Right kidney (tissue), 1 donor: ENCODE measurements around the gene TANGO6.
A peak's percentile ranks its signal among the peaks of the same experiment; 100 is the strongest.
"Not testable (repeated sequence)": the region's sequence is repeated elsewhere in the genome, so short reads cannot be mapped to it uniquely, and the experiment has no call there.

Source experiments
- DNase-seq: peaks from one replicate; pipeline ENCODE4 v3.0.0-alpha.2; 2016

TANGO6 gene

DNA sequence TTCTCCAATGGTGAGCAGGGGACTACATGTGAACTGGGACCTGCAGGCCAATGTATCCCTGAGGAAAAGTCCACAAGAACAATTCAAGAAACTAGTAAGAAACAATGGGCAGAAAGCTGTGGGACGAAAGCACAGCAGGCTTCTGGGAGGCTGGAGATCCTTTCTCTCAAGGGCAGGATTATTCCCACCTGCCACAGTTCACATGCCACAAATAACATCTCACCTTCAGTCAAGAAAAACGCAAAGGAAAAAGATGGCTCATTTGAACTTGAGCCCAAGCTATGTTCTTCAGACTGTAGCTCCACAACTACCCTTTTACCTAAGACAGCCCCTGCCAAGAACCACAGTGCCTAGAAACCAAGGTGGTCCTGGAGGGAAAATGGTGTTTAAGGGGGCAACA is 275.1 kb downstream of the TANGO6 start:
- DNase-seq = no peak

DNA sequence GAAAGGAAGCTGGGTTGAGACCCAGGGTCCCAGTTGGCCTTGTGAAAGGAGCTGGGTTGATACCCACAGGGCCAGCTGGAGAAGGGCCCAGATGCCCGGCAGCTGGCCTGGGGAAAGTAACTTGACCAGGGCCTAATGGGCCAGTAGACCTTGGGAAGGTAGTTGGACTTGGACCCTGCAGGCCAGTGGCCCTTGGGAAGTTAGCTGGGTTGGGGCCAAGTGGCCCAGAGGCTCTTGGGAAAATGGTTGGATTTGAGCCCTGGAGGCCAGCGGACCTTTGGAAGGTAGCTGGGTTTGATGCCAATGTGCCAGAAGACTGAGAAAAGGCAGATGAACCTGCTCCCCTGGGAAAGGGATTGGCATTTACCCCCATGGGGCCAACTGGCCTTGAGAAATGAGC is 275.7 kb downstream of the TANGO6 start:
- DNase-seq = no peak

DNA sequence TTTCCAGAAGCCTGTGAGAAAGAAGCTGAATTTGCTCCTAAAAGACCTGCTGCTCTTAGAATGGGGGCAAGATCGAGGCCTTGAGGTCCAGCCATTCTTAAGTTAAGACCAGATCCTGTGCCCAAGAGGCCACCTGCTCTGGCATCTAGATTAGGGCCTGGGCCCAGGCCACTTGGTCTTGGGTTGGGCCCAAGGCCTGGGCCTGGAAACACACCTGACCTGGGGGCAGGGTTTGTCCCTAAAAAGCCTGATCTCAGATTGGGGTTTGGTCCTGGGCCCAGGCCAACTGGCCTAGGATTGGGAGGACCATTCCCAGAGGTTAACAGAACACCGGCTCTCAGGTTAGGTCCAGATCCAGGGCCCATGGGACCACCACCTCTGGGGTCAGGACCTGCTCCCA is 276.2 kb downstream of the TANGO6 start:
- no peak for DNase-seq

DNA sequence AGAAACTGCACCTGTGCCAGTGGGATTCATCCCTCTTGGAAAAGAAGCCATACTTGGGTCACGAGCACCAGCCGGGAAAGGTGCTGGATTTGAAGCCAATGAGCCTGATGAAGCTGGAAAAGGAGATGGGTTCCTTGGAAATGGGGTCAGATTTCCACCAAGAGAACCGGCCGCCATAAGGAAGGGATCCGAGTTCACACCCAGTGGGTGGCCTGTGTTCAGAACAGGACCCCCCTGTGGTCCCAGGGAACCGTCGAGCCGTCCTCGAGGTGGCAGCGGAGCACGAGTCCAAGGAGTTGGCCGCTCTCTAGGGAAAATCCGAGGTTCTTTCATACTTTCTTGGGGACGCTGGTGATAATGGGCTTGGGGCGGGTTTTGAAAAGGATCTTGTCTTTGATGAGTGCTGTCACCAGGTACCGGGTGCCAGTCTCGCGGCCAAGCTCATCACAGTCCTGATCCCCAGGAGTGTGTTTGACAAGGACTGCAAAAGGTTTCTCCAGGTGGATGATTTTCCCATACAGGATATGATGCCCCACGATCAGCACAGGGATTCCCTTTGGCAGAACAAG is 276.8 kb downstream of the TANGO6 start:
- no peak for DNase-seq

DNA sequence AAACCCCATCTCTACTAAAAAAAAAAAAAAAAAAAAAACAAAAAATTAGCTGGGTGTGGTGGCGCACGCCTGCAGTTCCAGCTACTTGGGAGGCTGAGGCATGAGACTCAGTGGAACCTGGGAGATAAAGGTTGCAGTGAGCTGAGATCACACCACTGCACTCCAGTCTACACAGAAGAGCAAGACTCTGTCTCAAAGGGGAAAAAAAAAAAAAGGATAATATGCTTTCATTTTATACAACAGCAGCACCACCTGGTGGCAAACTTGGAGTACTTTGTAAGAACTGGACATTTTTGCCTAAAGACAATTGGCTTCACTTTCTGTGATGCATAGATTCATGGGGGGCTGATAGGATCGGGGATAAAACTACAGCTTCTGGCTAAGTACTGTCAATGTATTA is 280.6 kb downstream of the TANGO6 start:
- no peak for DNase-seq

DNA sequence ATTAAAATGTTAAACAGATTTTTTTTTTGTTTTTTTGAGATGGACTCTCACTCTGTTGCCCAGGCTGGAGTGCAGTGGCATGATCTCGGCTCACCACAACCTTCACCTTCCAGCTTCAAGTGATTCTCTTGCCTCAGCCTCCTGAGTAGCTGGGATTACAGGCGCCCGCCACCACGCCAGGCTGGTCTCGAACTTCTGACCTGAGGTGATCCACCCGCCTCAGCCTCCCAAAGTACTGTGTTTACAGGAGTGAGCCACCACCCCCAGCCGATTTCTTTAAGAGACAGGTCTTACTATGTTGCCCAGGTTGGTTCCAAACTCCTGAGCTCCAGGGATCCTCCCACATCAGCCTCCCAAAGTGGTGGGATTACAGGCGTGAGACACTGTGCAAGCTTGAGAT is 281.1 kb downstream of the TANGO6 start:
- DNase-seq = not testable (repeated sequence)

DNA sequence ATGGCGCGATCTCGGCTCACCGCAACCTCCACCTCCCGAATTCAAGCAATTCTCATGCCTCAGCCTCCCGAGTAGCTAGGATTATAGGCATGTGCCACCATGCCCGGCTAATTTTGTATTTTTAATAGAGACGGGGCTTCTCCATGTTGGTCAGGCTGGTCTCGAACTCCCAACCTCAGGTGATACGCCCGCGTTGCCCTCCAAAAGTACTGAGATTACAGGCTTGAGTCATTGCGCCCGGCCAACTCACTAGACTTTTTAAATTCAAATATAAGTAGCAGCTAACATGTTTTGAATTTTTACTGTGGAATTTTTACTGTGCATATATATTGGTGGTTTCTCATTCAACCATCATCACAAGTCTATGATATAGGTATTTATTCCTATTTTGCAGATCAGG is 281.6 kb downstream of the TANGO6 start:
- DNase-seq = not testable (repeated sequence)

DNA sequence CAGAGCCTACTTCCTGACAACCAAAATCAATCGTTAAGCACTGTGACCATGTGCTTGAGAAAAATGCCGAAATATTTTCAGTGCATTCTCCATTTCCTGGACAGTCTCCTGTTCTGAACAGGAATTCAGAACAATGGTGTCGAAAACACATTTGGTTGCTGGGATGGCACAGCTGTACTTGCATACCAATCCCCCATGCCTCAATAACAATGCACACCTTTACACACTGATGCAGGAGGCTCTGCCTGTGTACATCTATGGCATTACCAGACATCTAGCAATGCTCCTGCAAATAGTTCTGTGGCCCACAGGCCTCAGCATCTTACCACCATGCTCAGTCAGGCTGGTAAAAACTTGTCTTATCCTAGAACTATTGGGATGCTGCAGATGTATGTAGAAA is 282.9 kb downstream of the TANGO6 start:
- DNase-seq = no peak

DNA sequence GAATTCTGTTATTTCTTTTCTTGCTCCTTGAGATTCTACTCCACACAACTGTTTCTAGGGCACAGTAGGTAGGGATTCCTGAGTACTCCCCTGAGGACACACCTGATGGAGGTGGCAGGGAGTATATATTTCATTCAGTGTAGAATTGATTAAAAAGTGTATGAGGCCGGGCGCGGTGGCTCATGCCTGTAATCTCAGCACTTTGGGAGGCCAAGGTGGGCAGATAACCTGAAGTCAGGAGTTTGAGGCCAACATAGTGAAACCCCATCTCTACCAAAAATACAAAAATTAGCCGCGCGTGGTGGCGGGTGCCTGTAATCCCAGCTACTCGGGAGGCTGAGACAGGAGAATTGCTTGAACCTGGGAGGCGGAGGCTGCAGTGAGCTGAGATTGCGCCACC is 283.5 kb downstream of the TANGO6 start:
- not testable (repeated sequence) for DNase-seq

DNA sequence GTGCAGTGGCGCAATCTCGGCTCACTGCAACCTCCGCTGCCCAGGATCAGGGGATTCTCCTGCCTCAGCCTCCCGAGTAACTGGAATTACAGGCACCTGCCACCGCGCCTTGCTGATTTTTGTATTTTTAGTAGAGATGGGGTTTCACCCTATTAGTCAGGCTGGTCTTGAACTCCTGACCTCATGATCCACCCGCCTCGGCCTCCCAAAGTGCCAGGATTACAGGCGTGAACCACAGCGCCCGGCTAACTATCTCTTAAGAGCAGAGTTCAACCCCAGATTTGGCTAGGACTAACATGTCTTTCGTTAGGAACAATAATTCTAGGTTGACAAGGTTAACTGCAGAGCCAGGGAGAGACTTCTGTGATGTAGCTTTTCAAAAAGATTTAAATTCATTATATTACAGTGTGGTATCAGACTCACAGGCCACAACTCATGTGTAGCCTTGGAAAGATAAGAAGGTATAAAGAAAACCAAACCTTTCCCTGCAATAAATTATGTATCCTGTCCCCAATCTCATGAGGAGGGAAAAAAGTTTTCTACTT is 284.7 kb downstream of the TANGO6 start:
- no peak for DNase-seq

DNA sequence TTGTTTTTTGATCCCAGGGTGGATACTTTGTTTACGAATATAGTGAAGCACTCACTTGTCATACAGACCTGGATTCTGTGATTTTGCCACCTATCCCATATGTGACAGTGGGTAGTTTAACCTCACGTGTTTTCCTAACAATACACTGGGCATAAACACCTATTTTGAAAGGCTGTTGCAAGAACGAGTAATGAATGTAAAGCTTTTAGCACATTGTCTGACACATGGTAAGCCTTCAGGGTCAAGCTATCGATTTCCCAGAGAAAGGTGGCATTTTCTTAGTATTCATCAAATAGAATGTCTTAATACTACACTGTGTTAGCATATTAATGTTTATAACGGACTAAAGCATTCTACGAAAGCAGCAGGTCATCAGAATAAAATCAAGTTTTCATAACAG is 287.1 kb downstream of the TANGO6 start:
- DNase-seq = no peak

DNA sequence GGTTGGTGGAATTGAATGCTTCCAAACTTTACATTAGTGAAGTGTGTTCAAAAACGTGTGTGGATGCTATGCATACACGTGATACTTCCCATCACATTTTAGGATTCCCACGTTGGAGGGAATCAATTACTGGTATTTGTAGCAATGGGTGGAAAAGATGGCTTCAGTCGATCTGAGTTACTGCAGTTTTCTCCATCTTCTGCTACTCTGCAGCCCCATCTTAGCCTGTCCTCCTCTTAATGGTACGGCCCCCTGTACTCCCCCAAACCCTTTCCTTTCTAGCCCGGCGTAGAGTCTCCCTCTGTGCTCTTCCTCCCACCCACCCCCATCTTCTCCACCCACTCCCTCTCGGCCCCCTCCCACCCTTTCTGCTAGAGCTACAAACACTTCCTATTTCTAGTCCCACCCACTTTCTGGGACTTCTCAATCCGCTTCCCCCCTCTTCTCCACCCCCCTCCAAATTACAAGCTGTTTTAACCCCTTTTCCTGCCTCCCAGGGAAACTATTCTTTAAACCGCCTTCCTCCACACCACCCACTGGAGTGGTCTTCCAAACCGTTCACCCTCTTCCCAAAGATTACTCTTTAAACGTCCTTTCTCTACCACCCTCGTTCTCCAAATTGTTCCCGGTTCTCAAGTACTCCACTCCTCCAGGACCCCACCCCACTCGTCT is 288.0 kb downstream of the TANGO6 start:
- DNase-seq = no peak

DNA sequence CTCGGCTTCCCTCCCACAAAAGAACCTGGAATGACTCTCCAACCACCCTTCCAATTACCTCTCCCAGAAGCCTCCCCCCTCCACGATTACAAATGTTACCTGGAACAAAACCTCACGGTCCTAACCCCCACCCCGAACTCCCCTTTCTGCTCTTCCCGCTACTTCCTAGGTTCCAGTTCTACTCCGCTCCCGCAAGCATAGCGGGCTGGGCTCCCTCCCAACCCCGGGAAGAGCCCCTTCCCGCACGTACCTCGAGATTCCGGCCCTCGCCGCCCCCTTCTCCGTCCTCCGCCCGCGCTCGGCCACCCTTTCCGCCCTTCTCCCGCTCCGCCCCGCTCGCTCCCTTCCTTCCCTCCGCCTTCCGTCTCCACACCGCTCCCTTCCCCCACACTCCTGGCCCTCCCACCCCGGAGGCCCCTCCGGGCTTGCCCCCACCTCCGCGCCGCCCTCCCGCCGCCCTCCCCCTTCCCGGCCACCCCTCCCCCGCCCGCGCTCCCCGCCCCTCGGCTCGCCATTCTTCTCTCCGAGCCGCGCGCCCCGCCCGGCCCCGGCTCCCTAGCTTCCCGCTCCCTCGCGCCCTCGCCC is 288.6 kb downstream of the TANGO6 start:
- peak; percentile 73 for DNase-seq

DNA sequence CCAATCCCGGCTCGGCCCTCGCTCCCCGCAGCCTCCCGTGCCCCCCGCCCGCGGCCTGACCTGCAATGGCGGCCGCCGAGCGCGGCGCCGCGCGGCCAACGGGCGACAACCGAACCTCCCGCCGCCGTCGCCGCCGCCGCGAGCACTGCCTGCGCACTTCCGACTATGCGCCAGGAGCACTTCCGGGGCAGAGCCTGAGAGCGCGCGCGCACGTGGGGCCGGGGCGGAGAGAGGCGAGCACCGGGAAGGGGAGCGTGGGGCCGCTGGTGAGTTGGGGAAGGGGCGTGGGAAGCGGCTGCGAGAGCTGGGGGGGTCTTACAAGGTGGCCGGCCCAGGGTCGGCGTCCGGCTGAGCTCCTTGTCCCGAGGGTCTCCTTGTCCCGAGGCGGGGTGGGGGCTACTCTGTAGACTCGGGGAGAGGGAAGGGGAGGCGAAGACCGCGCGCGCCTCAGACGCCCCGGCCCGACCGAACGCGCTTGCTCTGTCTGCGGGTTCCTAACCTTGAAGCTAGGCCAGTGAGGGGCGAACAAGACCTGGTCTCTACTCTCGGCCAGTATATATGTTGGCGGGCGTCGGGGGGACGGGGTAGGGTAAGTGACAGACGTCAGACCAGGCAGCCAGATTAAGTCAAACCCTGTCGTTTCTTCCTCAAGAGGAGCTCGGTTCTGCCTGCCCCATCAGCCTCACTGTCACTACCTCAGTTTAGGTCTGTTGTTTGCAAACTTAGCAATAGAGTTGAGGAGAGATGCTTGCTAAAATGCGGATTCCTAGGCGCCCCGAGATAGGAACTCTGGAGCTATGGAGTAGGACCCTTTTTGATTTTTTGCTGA is 289.3 kb downstream of the TANGO6 start, which contains the start of the genes CHTF8 and UTP4:
CHTF8 (minus strand) TSS at position 165 of the 829 bp plus-strand sequence. CDS start 11,130 bp downstream, outside the sequence.
UTP4 (plus strand) TSS at position 226 of the 829 bp plus-strand sequence. CDS start 811 bp downstream, outside the sequence.
- DNase-seq = peak; percentile 75

DNA sequence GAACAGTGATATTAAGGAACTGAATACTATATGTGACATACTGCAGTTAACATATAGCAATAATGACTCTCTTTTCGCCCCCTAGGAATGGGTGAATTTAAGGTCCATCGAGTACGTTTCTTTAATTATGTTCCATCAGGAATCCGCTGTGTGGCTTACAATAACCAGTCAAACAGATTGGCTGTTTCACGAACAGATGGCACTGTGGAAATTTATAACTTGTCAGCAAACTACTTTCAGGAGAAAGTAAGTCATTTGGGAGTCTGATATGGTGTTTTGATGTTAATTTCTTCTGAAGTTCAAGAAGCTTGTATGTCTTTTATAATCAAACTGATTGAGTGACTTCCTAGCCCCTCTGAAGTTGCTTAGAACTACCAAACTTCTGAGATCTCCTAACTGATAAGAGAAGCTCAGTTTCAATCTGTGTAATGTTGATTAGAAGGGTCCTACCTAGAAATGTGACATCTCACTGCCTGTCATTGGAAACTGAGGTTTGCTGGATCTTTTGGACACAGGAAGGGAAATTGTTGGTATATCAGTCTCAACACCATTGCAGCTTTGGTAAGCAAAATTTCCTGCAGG is 290.1 kb downstream of the TANGO6 start:
- DNase-seq = no peak
